ENCODE data around the gene USP9Y.

Gene USP9Y

DNA sequence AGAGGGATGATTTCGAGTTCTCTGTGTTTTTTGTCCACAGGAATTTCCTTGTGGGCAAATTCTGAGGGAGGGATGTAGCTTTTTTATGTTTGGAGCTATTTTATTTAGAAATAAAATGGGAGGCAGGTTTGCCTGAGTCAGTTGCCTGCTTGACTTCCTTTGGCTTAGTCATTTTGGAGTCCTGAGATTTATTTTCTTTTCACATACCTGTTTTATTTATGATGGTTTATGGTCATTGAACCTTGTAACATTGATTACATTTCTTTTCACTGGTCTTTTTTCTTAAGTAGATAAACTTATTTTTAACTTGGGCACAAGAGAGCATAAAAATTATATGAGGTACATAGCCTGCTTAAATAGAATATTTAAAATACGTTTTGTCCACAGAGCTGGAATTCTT is 12.7 kb upstream of the USP9Y start:
- no peak for TF ChIP-seq SPI1 (IDR thresholded peaks at IDR 0.05; ENCODE audit: borderline replicate concordance, low read depth)
- TF ChIP-seq, protein P1, sequence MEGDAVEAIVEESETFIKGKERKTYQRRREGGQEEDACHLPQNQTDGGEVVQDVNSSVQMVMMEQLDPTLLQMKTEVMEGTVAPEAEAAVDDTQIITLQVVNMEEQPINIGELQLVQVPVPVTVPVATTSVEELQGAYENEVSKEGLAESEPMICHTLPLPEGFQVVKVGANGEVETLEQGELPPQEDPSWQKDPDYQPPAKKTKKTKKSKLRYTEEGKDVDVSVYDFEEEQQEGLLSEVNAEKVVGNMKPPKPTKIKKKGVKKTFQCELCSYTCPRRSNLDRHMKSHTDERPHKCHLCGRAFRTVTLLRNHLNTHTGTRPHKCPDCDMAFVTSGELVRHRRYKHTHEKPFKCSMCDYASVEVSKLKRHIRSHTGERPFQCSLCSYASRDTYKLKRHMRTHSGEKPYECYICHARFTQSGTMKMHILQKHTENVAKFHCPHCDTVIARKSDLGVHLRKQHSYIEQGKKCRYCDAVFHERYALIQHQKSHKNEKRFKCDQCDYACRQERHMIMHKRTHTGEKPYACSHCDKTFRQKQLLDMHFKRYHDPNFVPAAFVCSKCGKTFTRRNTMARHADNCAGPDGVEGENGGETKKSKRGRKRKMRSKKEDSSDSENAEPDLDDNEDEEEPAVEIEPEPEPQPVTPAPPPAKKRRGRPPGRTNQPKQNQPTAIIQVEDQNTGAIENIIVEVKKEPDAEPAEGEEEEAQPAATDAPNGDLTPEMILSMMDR (IDR thresholded peaks at IDR 0.05; ENCODE audit: insufficient read depth, low read length), result no peak
- no peak for DNase-seq (ENCODE audit: low read depth in 1 of 2, low spot score in 1 of 2)
- Histone ChIP-seq H3K4me3 (replicated peaks; ENCODE audit: insufficient read depth, low read length) (no peak overlapping the region), H3K27me3 (ENCODE audit: insufficient read depth, poor library complexity, severe bottlenecking) (no peaks in the 10 kb centered on the region), H3K27ac (replicated peaks) (no peak overlapping the region)

DNA sequence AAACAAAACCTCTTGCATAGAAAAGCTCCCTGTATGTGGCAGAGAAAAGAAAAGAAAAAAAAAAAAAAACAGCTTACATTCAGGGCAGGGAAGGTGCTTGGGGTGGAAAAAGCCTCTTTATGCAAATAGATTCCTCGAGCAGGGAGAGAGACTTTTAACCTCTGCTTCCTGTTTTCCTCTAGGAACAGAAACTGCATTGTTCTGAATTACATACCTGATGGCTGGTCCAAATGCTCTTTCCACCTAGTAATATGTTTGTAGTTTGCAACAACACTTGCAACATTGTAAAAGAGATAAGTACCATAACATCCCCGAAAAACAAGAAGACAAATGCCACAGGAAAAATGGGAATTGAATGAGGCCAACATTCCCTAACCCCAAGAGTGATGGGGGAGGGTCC is 944 bp upstream of the USP9Y start:
- no peak for TF ChIP-seq GABPA (IDR thresholded peaks at IDR 0.05; ENCODE audit: low read depth)
- TF ChIP-seq, protein P1 (IDR thresholded peaks at IDR 0.05; ENCODE audit: insufficient read depth, low read length), result no peak
- TF ChIP-seq SPI1 (IDR thresholded peaks at IDR 0.05; ENCODE audit: borderline replicate concordance, low read depth), result no peak
- TF ChIP-seq, protein P2, sequence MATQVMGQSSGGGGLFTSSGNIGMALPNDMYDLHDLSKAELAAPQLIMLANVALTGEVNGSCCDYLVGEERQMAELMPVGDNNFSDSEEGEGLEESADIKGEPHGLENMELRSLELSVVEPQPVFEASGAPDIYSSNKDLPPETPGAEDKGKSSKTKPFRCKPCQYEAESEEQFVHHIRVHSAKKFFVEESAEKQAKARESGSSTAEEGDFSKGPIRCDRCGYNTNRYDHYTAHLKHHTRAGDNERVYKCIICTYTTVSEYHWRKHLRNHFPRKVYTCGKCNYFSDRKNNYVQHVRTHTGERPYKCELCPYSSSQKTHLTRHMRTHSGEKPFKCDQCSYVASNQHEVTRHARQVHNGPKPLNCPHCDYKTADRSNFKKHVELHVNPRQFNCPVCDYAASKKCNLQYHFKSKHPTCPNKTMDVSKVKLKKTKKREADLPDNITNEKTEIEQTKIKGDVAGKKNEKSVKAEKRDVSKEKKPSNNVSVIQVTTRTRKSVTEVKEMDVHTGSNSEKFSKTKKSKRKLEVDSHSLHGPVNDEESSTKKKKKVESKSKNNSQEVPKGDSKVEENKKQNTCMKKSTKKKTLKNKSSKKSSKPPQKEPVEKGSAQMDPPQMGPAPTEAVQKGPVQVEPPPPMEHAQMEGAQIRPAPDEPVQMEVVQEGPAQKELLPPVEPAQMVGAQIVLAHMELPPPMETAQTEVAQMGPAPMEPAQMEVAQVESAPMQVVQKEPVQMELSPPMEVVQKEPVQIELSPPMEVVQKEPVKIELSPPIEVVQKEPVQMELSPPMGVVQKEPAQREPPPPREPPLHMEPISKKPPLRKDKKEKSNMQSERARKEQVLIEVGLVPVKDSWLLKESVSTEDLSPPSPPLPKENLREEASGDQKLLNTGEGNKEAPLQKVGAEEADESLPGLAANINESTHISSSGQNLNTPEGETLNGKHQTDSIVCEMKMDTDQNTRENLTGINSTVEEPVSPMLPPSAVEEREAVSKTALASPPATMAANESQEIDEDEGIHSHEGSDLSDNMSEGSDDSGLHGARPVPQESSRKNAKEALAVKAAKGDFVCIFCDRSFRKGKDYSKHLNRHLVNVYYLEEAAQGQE (IDR thresholded peaks at IDR 0.05; ENCODE audit: insufficient replicate concordance, low read depth), result no peak
- no peak for TF ChIP-seq POLR2AphosphoS5 (IDR thresholded peaks at IDR 0.05; ENCODE audit: low read depth)
- DNase-seq (ENCODE audit: low read depth in 1 of 2, low spot score in 1 of 2), result no peak
- Histone ChIP-seq H3K27ac (replicated peaks) (no peak overlapping the region), H3K27me3 (ENCODE audit: insufficient read depth, poor library complexity, severe bottlenecking) (no peaks in the 10 kb centered on the region), H3K4me3 (replicated peaks; ENCODE audit: insufficient read depth, low read length) (no peak overlapping the region)

DNA sequence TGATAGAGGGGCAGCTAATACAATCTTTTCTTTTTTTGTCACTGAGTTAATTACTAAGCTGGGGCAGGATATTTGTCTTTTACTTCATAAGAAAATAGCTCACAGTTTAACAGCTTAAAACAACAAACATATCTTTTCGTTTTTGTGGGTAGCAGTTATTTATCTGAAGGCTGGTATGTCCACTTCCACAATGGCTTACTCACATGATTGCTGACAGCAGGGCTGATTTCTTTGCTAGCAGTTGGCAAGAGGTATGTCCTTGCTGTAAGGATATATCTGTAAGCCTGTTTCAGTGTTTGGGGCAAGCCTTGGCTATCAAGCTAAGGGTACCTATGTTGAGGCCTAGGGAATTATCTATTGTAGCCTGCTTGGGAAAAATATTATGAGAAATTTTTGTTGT is 1.1 kb downstream of the USP9Y start:
- no peak for TF ChIP-seq POLR2AphosphoS5 (IDR thresholded peaks at IDR 0.05; ENCODE audit: low read depth)
- TF ChIP-seq GABPA (IDR thresholded peaks at IDR 0.05; ENCODE audit: low read depth), result no peak
- no peak for TF ChIP-seq SPI1 (IDR thresholded peaks at IDR 0.05; ENCODE audit: borderline replicate concordance, low read depth)
- TF ChIP-seq, protein P1 (IDR thresholded peaks at IDR 0.05; ENCODE audit: insufficient read depth, low read length), result no peak
- TF ChIP-seq, protein P2 (IDR thresholded peaks at IDR 0.05; ENCODE audit: insufficient replicate concordance, low read depth), result no peak
- no peak for DNase-seq (ENCODE audit: low read depth in 1 of 2, low spot score in 1 of 2)
- Histone ChIP-seq H3K27me3 (ENCODE audit: insufficient read depth, poor library complexity, severe bottlenecking) (no peaks in the 10 kb centered on the region), H3K27ac (replicated peaks) (no peak overlapping the region), H3K4me3 (replicated peaks; ENCODE audit: insufficient read depth, low read length) (no peak overlapping the region)

DNA sequence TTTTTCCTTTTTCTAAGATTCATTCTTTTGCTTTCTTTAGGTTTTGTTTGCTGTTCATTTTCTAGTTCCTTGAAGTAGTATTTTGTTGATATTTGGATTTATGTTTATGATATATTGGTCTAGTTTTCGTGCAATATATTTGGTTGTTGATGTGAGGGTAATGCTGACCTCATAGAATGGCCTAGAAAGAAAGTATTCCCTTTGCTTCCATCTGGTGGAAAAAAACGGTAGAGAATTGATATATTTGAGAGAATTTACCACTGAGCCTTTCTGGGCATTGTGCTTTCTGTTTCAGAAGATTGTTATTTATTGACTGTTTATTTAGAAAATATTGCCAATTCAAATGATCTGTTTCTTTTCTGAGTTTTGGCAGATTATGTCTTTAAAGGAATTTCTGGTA is 9.4 kb downstream of the USP9Y start:
- Histone ChIP-seq H3K4me3 (replicated peaks; ENCODE audit: insufficient read depth, low read length) (no peak overlapping the region), H3K27me3 (ENCODE audit: insufficient read depth, poor library complexity, severe bottlenecking) (no peaks in the 10 kb centered on the region), H3K27ac (replicated peaks) (no peak overlapping the region)
- TF ChIP-seq POLR2AphosphoS5 (IDR thresholded peaks at IDR 0.05; ENCODE audit: low read depth), result no peak
- TF ChIP-seq, protein P2 (IDR thresholded peaks at IDR 0.05; ENCODE audit: insufficient replicate concordance, low read depth), result no peak
- TF ChIP-seq, protein P1 (IDR thresholded peaks at IDR 0.05; ENCODE audit: insufficient read depth, low read length), result no peak
- TF ChIP-seq SPI1 (IDR thresholded peaks at IDR 0.05; ENCODE audit: borderline replicate concordance, low read depth), result no peak
- TF ChIP-seq GABPA (IDR thresholded peaks at IDR 0.05; ENCODE audit: low read depth), result no peak
- no peak for DNase-seq (ENCODE audit: low read depth in 1 of 2, low spot score in 1 of 2)
